ENCODE results near the gene LAMA2.

Gene LAMA2

DNA sequence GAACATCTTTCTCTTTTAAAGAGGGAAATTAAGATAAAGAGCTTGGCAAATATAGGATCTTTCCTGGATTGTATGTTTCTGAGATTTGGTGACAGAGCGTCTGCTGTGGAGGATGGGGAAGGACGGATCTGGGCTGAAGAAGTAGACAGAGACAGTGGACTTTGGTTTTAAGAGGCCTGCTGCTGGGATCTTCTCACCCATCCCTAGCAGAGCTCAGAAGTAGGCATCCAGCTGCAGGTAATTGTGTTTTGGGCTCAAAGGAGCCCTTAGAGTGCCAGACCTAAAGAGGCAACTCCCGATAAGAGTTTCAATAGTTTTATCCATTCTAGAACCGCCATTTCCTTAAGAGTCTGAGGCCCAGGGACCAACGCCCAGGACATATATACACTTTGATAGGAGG is 20.8 kb downstream of the LAMA2 start:
- H3K4me3 ChIP-seq (ENCODE audit: low read depth, low read length): no peak overlapping the region

- no peak overlapping the region for H3K4me3 ChIP-seq (ENCODE audit: low read depth, low read length)
Measured at GRCh38 chr6:128914051-128914450, 31.1 kb downstream of the LAMA2 start.

DNA sequence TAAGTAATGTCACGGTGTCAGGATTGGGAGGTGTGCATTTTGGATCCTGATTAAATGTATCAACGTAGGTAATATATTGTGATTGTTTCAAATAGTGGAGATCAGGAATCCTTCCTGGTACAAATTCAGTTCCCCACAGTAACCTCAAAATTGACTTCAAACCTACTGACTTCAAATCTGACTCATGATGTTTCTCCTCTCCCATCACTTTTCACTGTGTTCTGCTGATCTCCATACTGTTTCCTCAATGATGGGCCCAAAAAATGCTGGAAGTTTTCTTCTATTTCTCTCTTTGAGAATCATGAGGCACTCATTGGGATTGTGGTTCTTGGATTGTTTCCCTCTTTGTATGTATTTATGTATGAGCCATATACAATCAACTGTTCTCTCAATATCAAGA is 35.9 kb downstream of the LAMA2 start:
- H3K4me3 ChIP-seq (ENCODE audit: low read depth, low read length): no peak overlapping the region

- H3K4me3 ChIP-seq (ENCODE audit: low read depth, low read length): no peak overlapping the region
Measured at GRCh38 chr6:128919412-128920180, 36.7 kb downstream of the LAMA2 start.

DNA sequence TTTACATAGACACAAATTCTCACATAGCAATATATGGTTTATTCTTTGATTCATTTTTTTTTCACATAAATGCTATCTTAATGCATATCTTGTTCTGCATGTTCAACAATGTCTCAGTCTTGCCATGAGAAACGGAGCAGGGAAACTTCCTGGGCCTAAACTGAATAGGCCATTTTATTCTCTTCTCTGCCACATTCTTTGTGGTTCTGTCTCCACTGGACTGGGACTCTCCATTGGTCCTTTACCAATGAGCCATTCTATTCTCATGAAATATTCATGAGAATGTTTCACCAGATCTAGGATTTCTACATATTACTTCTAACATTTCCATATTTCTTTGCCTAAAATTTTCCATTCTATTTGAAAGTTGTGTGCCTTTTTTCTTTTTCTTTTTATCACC is 42.8 kb downstream of the LAMA2 start:
- H3K4me3 ChIP-seq (ENCODE audit: low read depth, low read length): no peak overlapping the region

DNA sequence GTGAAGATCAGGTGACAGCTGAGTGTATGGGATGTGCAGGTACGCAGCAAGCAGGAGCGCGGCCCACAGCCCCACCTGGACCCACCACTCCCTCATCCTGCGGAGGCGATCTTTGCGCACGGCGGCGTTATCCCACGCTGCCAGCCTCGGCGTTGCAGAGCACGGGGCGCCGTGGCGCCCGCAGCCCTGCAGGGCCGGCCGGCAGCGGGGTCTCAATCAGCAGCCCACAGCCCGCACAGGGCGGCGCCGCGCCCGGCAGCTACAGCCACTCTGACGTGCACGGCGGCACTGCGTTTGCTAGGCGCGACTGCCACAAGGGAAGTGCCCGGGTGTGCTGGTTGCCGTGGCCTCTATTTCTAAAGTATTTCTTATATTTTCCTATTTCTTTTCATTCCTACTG is 46.9 kb downstream of the LAMA2 start:
- H3K4me3 ChIP-seq (ENCODE audit: low read depth, low read length): no peak overlapping the region

- H3K4me3 ChIP-seq (ENCODE audit: low read depth, low read length): no peak overlapping the region
Measured at GRCh38 chr6:128930321-128930720, 47.4 kb downstream of the LAMA2 start.

DNA sequence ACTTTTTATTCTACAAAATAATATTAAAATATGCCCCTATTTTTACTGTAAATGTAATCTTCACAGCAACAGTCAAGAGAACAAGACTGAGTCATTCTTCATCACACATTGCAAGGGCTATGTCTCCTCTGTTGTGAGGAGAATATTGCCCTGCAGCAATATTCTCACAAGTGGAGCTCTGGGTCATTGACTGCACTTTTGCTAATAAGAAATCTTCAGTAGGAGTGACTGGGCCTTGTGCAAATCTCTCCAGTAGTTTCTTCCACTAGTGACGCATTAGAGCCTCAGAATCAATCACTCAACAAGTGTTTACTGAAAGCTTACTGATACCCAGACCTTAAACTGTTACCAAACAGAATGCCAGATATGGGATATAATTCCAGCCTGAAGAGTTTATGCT is 49.1 kb downstream of the LAMA2 start:
- H3K4me3 ChIP-seq (ENCODE audit: low read depth, low read length): no peak overlapping the region

DNA sequence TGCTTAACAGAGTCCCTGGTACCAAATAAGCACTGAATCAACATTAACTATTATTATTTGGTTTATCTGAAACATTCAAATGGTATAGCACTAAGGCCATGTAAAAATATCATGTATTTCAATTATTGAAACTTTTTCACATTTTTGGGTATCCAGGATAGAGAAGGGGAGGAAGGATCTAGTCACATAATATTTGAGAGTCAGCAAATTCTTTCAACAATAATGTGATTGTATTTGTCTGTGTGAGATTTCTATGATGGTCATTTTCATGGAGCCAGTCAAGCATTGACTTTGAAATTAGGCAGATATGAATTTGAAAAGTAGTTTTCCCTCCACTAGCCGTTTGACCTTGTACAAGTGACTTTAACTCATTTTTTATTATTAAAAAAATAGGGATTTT is 67.9 kb downstream of the LAMA2 start:
- no peak overlapping the region for H3K4me3 ChIP-seq (ENCODE audit: low read depth, low read length)

DNA sequence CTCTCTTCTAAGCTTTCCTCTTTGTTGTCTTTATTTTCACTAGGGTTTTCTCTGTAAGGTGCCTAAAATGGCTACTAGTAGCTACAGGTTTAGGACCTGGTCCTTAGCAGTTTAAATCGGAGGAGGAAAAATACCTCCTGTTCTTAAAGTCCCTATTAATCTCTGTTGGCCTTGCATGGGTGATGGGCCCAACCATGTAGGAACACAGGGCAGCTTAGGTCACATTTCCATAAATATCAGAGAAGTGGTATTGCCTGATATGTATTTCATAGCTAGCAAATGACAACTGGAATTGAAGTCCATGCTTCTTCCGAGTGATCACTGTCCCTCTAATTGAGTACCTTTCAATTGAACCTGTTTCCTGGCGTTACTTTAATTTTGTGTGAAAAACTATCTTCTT is 70.0 kb downstream of the LAMA2 start:
- no peak overlapping the region for H3K4me3 ChIP-seq (ENCODE audit: low read depth, low read length)

GRCh38 chr6:128954308-128955043 is 71.5 kb downstream of the LAMA2 start:
- H3K4me3 ChIP-seq (ENCODE audit: low read depth, low read length): no peak overlapping the region

DNA sequence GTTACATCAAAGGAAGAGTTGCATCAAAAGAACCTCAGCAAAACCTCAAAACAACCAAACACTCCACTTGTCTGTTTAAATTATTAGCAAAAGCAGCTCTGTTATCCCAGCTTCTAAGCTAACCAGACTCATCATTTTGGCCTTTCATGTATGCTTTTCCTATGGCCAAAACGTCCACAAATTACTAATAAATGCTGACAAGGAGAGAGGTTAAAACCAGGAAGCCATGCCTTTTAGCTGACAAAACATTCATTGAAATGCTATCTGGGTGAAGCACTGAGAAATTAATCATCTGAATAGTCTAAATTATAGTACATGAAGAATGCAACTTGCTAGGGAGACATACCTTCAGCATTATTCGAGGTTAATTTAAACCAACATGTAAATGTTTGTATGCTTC is 80.6 kb downstream of the LAMA2 start:
- no peak overlapping the region for H3K4me3 ChIP-seq (ENCODE audit: low read depth, low read length)

DNA sequence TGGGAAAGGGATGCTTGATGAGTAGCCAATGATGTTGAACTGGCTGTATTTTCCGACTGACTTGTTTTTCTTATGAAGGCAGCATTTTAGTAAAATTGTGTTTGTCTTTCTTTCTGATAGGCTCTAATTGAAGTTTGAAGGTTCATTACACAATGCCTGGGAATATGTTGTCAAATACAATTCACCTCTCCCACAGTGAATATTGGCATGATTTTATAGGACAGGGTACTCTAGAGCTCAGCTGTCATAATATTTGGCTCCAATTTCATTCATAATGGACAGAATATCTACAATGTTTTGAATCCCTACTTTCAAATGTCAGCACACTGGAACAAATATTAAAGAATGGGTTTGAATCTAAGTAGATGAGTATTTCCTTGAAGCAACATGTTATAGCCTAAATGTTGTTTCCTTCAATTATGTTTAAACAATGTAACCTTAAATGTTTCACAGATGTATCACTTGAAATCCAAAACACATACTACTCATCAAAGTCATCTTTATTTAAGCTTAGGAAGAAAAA is 81.4 kb downstream of the LAMA2 start:
- no peak overlapping the region for H3K4me3 ChIP-seq (ENCODE audit: low read depth, low read length)

- H3K4me3 ChIP-seq (ENCODE audit: low read depth, low read length): no peak overlapping the region
Measured at GRCh38 chr6:128964771-128965170, 81.8 kb downstream of the LAMA2 start.

- H3K4me3 ChIP-seq (ENCODE audit: low read depth, low read length): no peak overlapping the region
Measured at GRCh38 chr6:128966934-128967333, 84.0 kb downstream of the LAMA2 start.

- H3K4me3 ChIP-seq (ENCODE audit: low read depth, low read length): no peak overlapping the region
Measured at GRCh38 chr6:128979071-128979470, 96.1 kb downstream of the LAMA2 start.

GRCh38 chr6:128981716-128982115 is 98.8 kb downstream of the LAMA2 start:
- no peak overlapping the region for H3K4me3 ChIP-seq (ENCODE audit: low read depth, low read length)

GRCh38 chr6:128990360-128990759 is 107.4 kb downstream of the LAMA2 start:
- no peak overlapping the region for H3K4me3 ChIP-seq (ENCODE audit: low read depth, low read length)

DNA sequence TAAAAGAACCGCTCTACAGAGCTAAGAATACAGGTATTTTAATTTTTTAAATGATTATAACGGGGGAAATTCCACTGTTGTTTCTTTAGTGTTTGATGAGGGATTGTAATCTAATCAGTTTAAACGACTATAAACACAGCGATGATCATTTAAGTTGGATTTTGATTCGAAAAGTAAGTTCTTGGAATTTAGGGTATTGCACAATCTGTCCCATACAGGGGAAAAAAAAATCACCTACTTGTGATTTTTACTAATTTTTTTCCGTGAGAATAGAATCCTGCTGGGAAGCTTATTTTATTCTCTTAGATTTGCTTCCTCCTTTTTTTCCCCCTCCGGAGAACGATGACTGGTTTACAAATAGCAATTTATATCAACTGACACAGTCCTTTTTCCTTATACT is 108.0 kb downstream of the LAMA2 start:
- H3K4me3 ChIP-seq (ENCODE audit: low read depth, low read length): no peak overlapping the region

GRCh38 chr6:128993166-128993565 is 110.2 kb downstream of the LAMA2 start:
- H3K4me3 ChIP-seq (ENCODE audit: low read depth, low read length): no peak overlapping the region

DNA sequence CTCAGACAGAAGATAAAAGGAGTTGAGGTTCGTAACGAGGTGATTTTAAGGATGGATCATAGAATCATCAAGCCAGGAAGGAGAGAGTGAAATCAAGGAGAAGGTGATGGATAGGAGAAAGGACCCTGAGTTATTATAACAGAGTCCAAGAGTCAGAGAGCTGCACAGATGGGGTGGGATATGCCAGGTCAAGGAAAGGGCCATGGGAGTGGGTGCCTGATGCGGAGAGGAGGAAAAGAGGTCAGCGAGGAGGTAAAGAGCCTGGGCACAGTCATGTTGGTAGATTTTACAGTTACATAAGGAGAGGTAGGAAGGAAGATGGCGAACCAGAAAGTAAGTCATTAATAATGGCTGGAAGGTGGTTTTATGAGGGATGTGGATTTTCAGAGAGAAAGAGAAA is 114.9 kb downstream of the LAMA2 start:
- H3K4me3 ChIP-seq (ENCODE audit: low read depth, low read length): no peak overlapping the region
